SU-DHL-6 (cell line): Measurements from ENCODE around the gene APPBP2.

ENCODE experiments used
- H2AFZ ChIP-seq: fragments of 200-600 bp; sonication (generic); 2 replicates; pipeline ENCODE4 v1.6.1; 2014; ENCODE audit warnings: low read depth, mild to moderate bottlenecking, moderate library complexity, mixed read lengths, antibody characterized with exemption, low read length; ENCODE audit not compliant: severe bottlenecking
- H3F3A ChIP-seq: fragments of 200-600 bp; shearing (Covaris generic); 2 replicates; pipeline ENCODE4 v1.6.0; 2016; ENCODE audit warnings: antibody characterized with exemption, mild to moderate bottlenecking; ENCODE audit not compliant: insufficient read depth
- H3K27ac ChIP-seq: fragments of 200-600 bp; sonication (generic); 2 replicates; pipeline ENCODE4 v1.5.1; 2016; ENCODE audit warnings: low read depth, mild to moderate bottlenecking, low read length, moderate library complexity, mixed read lengths
- H3K27me3 ChIP-seq: fragments of 200-600 bp; sonication (generic), shearing (Covaris generic); 2 replicates; pipeline ENCODE4 v1.6.0; 2014; ENCODE audit warnings: mild to moderate bottlenecking, low read length
- H3K36me3 ChIP-seq: fragments of 200-600 bp; sonication (generic); 2 replicates; pipeline ENCODE4 v1.6.1; 2014; ENCODE audit warnings: mild to moderate bottlenecking, low read length, mixed read lengths
- H3K4me2 ChIP-seq: fragments of 300-600, 200-600 bp; shearing (Covaris generic), sonication (generic); 2 replicates; pipeline ENCODE4 v1.6.0; 2014; ENCODE audit warnings: low read length, low read depth, mild to moderate bottlenecking; ENCODE audit not compliant: poor library complexity, severe bottlenecking
- H3K4me3 ChIP-seq: fragments of 200-600 bp; sonication (generic); 2 replicates; pipeline ENCODE4 v1.5.1; 2014; ENCODE audit warnings: antibody characterized with exemption, low read length, mild to moderate bottlenecking, mixed read lengths; ENCODE audit not compliant: insufficient read depth, poor library complexity, severe bottlenecking
- H3K79me2 ChIP-seq: fragments of 200-600 bp; sonication (generic); 2 replicates; pipeline ENCODE4 v1.6.1; 2014; ENCODE audit warnings: mild to moderate bottlenecking, low read length, moderate library complexity; ENCODE audit not compliant: insufficient read depth
- H3K9ac ChIP-seq: fragments of 200-600 bp; sonication (generic); 2 replicates; pipeline ENCODE4 v1.7.0; 2014; ENCODE audit warnings: mild to moderate bottlenecking, low read length
- H3K9me2 ChIP-seq: fragments of 200-600 bp; sonication (generic); replicated peaks from 2 replicates; pipeline ENCODE4 v1.6.1; 2014; ENCODE audit warnings: low read length; ENCODE audit not compliant: insufficient read depth
- H3K9me3 ChIP-seq: fragments of 200-600 bp; sonication (generic); 2 replicates; pipeline ENCODE4 v1.6.1; 2014; ENCODE audit warnings: low read length, mixed read lengths; ENCODE audit not compliant: insufficient read depth
- H4K20me1 ChIP-seq: fragments of 200-600 bp; sonication (generic); 2 replicates; pipeline ENCODE4 v1.6.1; 2014; ENCODE audit warnings: low read depth, mild to moderate bottlenecking, antibody characterized with exemption, low read length, moderate library complexity, mixed read lengths
- EZH2phosphoT487 ChIP-seq: fragments of 200-600 bp; sonication (generic), shearing (Covaris generic); conservative IDR thresholded peaks from 2 replicates; pipeline ENCODE4 v1.6.1; 2018; ENCODE audit warnings: mild to moderate bottlenecking, antibody characterized with exemption, low read length, moderate library complexity, mixed read lengths
- TF ChIP-seq, protein P1 (sequence below): fragments of 200-600 bp; sonication (generic); IDR thresholded peaks from one replicate; pipeline ENCODE4 v1.5.1; 2017; ENCODE audit warnings: antibody characterized with exemption, mild to moderate bottlenecking, low read length, moderate library complexity; ENCODE audit not compliant: insufficient read depth, poor library complexity, severe bottlenecking

APPBP2 gene

DNA sequence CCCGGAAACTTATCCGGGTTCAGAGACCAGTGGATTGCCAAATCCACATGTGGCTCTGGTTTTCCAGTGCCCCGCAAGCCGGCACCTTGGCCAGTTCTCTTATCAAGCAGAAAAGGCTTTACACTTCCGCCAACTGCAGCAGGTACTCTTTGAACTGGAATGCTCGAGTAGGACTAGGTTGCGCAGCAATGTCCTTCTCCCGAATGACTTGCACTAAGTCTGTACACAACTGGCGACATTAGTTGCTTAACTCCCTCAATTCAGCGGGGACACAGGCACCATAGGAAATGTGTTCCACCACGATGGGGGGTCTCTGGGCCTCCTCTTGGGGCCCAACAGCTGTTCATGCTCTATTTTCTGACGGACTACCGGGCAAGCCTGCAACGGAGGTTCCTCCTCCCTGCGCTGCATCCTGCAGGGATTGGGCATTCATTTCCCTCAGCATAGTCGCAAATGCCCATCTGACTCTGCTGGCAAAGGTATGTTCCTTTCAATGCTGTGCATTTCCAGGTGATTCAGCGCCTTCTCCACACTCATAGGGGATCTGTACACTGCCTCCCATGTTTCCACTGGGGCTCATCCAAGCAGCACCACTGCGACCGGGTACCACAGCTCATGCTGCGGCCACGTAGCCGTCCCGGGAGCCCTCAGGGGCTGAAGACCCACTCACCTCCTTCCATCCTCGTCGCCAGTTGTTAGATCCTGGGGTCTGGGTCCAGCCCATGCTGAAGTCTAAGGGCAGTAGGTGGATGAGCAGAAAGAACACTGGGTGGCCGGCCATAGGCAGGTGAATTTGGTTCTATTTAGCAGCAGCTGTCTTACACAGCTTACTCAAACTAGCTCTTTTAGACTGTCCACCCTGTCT is 34.2 kb upstream of the APPBP2 start:
- Histone ChIP-seq H4K20me1 (no peaks in the 10 kb centered on the region), H3K4me3 (no peak overlapping the region), H2AFZ (no peak overlapping the region), H3K27ac (no peak overlapping the region), H3K9ac (no peak overlapping the region), H3K36me3 (peaks cover 6% of the 10 kb centered on the region; the same call in 1 of the 2 replicates), H3K4me2 (no peak overlapping the region), H3F3A (no peaks in the 10 kb centered on the region), H3K27me3 (no peaks in the 10 kb centered on the region), H3K9me3 (peaks cover 22% of the 10 kb centered on the region; the same call in 1 of the 2 replicates), H3K79me2 (no peaks in the 10 kb centered on the region), H3K9me2 (no peaks in the 10 kb centered on the region)
- TF ChIP-seq, protein P1, sequence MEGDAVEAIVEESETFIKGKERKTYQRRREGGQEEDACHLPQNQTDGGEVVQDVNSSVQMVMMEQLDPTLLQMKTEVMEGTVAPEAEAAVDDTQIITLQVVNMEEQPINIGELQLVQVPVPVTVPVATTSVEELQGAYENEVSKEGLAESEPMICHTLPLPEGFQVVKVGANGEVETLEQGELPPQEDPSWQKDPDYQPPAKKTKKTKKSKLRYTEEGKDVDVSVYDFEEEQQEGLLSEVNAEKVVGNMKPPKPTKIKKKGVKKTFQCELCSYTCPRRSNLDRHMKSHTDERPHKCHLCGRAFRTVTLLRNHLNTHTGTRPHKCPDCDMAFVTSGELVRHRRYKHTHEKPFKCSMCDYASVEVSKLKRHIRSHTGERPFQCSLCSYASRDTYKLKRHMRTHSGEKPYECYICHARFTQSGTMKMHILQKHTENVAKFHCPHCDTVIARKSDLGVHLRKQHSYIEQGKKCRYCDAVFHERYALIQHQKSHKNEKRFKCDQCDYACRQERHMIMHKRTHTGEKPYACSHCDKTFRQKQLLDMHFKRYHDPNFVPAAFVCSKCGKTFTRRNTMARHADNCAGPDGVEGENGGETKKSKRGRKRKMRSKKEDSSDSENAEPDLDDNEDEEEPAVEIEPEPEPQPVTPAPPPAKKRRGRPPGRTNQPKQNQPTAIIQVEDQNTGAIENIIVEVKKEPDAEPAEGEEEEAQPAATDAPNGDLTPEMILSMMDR: no peak
- no peak for TF ChIP-seq EZH2phosphoT487

DNA sequence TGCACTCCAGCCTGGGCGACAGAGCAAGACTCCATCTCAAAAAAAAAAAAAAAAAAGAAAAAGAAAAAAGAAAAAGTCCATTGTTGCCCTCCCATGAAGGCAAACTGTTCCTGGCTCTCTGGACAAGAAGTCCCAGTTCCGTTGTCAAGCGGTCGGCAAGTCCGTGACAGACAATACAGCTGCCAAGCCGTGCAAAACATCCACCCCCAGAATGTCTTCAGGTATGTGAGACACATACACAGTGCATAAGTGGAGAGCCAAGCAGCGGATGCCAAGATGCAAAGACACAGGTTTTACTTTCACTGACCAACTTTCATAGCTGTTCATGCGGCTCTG is 33.6 kb upstream of the APPBP2 start:
- no peak for TF ChIP-seq EZH2phosphoT487
- TF ChIP-seq, protein P1: no peak
- H3K27ac ChIP-seq: no peak overlapping the region
- H3K4me2 ChIP-seq: no peak overlapping the region
- H3K9me3 ChIP-seq: peaks cover 22% of the 10 kb centered on the region; the same call in 1 of the 2 replicates
- H3F3A ChIP-seq: no peaks in the 10 kb centered on the region
- H3K9ac ChIP-seq: no peak overlapping the region
- H4K20me1 ChIP-seq: no peaks in the 10 kb centered on the region
- no peaks in the 10 kb centered on the region for H3K79me2 ChIP-seq
- no peak overlapping the region for H3K4me3 ChIP-seq
- H3K36me3 ChIP-seq: peaks cover 6% of the 10 kb centered on the region; the same call in 1 of the 2 replicates
- H3K9me2 ChIP-seq: no peaks in the 10 kb centered on the region
- no peaks in the 10 kb centered on the region for H3K27me3 ChIP-seq
- H2AFZ ChIP-seq: no peak overlapping the region

DNA sequence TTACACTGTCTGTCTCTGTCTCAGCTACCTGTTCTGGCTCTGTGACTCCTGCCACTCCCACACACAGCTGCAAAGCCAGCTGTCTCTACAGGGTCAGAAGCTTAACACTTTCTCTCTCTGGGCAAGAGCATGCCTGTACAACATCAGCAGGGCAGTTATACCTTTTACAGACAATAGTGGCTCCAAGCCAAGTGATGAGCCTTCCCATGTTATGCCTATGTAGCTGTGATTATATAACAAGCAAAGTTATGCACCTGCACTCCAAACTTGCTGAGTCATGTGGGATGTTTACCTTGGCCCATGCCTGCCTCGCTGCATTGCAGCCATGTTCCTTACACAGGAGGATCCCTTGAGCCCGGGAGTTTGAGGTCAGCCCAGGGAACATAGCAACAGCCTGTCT is 31.8 kb upstream of the APPBP2 start:
- H3K27ac ChIP-seq: no peak overlapping the region
- no peak for TF ChIP-seq EZH2phosphoT487
- TF ChIP-seq, protein P1: no peak
- H3K9me2 ChIP-seq: no peaks in the 10 kb centered on the region
- H3K4me2 ChIP-seq: no peak overlapping the region
- H3K9me3 ChIP-seq: peaks cover 22% of the 10 kb centered on the region; the same call in 1 of the 2 replicates
- no peak overlapping the region for H3K4me3 ChIP-seq
- H3K27me3 ChIP-seq: no peaks in the 10 kb centered on the region
- no peaks in the 10 kb centered on the region for H3F3A ChIP-seq
- H3K9ac ChIP-seq: no peak overlapping the region
- peaks cover 6% of the 10 kb centered on the region; the same call in 1 of the 2 replicates for H3K36me3 ChIP-seq
- no peaks in the 10 kb centered on the region for H3K79me2 ChIP-seq
- no peak overlapping the region for H2AFZ ChIP-seq
- no peaks in the 10 kb centered on the region for H4K20me1 ChIP-seq
